Activated gamma-delta T cell treated with Interleukin-2 at 50 U/mL for 16 hours (primary cell): ENCODE results near the gene TNFRSF1B.
A peak's percentile ranks its signal among the peaks of the same experiment; 100 is the strongest.

Source experiments
- DNase-seq: peaks from one replicate; pipeline ENCODE4 v3.0.0-alpha.2; 2020

The TNFRSF1B gene

DNA sequence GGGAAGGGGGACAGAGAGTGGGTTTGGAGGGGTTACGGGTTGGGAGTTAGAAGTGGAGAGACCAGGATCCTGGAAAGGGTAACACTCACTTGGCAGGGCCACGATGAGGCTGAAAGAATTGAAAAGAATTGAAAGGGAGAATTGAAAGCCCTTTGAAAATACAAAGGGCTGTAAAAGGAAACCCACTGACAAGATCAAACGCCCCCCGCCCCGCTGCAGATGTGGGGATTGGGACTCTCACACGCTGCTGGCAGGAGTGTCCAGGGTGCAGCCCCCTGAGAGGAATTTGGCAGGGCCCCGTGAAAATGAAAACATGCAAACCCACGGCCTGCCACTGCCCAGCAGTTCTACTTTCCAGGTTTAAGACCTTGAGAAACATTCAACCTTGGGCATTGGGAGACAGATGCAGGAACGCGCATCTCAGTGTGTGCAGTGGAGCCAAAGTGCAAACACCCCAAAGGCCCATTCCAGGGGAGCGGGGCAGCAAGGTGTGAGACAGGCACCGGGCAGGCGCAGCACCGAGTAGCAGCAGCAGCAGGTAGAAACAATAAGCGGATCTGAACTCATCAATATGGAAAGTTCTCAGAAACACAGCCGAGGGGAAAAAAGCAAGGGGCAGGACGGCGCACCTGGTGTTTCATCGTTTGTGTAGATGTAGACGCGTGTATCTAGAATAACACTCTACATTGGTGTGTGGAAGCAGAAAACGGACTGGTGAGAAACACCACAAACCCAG lies 8.3 kb upstream of the TNFRSF1B start:
- no peak for DNase-seq

DNA sequence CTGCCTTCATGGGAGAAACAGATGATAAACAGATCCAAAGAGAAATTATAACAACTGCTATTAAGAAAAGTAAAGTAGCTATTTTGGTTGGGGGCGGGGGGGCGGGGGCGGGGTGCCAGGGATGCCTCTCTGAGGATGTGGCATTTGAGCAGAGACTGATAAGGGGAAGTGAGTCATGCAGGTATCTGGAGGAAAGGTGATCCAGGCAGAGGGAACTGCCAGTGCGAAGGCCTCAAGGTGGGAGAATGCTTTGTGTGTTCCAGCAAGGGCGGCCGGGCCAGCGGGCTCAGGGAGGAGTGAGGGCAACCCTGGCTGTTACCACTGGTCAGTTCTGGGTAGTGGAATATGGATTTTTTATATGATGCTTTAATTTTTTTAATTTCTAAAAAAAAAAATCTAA lies 7.0 kb upstream of the TNFRSF1B start:
- DNase-seq, result no peak

DNA sequence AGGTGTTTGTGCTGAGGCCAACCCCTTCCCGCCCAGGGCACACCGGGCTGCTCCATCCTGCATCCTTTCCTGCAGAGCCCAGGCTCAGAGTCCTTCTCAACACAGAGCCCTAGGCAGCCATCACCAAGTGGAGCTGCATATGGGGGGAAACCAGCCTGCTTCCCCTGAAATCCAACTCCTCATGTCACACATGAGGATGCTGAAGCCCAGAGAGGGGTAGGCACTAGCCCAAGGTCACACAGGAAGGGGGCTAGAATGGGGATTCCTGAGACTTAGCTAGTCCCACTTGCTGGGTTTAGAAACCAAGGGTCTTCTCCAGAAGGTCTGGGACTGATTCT lies 5.5 kb upstream of the TNFRSF1B start:
- DNase-seq, result no peak

DNA sequence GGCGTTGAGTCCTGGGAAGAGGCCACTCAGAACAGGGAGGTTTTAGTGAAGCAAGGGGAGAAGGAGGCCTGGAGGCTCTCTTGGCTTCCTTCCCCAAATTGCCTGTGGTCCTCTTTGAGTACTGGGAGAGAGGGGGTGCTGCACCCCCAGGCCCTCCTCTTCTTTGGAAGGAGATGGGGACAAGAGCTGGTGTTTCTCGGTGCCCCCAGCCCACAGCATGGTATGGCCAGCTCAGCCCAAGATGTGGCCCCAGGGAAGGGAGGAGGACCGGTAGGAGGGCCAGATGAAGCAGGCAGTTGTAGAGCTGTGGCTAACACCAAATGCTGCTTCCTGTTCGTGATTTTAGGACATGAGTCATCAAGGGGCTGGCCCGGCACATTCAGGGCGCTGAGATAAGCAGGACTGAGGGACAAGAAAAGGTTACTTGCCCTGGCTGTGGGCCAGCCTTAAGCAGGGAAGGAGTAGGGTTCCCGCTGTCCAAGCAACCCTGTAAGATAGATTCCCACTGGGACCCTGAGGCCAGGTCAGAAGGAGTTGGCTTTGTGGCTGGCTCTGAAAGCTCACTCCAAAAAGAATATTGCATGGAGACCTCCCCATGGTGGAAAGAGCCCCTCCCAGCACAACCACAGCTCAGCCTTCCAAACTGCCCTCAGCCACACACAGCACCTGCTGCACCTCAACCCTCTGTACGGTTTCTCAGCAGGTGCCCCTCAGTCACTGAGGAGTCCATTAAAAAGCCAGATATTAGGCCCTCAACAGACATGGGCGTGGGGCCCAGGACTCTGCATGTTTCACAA lies 4.9 kb upstream of the TNFRSF1B start:
- peak; percentile 77 for DNase-seq

DNA sequence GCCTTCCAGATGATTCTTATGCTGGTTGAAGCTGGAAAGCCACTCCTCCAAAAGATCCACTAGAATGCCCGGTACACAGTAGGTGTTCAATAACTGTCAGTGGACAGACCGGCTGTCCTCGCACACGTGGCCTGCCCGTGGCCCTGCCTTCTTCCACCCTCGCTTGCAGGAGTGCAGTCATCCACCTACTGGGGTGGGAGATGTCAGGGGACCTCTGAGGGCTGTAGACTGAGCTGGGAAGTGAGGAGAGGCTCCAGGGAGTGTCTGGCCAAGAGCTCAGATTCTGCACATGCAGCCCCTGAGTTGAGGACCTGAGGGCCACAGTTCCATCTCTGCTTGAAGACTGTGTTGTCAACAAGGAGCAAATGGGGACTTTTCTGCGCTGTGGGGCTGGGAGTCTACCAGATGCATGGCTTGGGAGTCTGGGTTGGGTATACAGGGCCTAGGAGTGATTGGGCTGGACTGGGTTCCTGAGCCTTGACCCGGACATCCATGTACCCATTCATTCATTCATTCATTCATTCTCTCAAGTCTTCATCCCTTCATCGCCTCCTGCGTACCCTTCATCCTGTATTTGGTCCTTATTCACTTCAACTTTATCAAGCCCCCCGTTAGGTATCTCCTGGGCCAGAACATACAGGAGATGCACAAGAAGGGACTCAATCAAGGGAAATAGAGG lies 4.2 kb upstream of the TNFRSF1B start:
- DNase-seq, result no peak

- DNase-seq, result no peak
Observed at GRCh38 chr1:12163210-12163609, 3.6 kb upstream of the TNFRSF1B start.

GRCh38 chr1:12164210-12164609 lies 2.6 kb upstream of the TNFRSF1B start:
- DNase-seq, result no peak

DNA sequence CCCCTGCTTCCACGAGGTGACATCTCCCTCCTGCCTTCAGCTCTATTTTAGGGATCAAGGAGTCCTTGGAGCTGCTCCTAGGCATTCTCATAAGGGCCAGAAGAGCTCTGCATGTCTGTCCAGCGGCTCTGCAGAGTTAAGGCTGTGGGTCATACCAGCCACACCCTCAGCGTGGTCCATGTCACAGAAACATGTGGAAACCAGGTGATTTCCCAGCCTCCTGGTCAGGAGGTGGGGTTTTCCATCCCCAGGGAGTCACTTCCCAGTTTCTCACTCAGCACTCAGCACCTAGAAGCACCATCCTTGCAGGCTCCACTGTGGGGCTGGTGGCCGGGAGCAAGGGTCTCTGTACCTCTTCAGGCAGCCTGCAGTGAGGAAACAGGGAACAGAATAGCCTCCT lies 1.4 kb upstream of the TNFRSF1B start:
- DNase-seq, result no peak

- DNase-seq, result no peak
Observed at GRCh38 chr1:12167493-12168429, 970 bp downstream of the TNFRSF1B start.

DNA sequence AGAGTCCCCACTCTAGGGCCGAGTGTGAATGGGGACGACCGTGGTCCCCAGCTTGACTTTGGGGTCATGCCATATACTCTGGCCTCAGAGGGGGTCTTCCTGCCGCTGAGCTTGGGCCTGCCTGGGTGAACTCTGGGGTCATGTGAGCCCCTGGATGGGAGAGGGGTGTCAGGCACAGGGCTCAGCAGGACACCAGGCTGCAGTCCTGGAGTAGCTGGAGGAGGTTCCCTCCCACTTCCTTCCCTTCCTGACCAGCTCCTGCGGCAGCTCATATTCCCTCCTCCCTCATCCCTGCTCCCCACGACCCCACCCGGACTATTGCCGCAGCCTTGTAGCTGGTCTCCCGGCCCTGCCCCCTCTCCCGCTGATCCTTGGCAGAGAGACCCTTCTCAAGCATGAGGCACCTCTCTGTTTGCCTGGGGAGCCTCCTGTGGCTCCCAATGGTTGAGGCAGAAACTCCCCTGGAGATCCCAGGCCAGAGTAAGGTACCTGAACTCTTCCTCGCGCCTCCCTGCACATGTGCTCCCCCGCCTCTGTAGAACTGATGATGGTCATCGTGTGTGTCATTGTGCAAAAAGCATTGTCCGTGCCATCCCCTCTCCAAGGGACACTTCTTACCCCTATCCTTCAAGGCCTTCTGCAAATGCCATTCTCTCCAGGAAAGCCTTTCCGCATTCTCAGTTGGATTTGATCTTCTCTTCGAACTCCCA lies 1.8 kb downstream of the TNFRSF1B start:
- DNase-seq, result no peak

DNA sequence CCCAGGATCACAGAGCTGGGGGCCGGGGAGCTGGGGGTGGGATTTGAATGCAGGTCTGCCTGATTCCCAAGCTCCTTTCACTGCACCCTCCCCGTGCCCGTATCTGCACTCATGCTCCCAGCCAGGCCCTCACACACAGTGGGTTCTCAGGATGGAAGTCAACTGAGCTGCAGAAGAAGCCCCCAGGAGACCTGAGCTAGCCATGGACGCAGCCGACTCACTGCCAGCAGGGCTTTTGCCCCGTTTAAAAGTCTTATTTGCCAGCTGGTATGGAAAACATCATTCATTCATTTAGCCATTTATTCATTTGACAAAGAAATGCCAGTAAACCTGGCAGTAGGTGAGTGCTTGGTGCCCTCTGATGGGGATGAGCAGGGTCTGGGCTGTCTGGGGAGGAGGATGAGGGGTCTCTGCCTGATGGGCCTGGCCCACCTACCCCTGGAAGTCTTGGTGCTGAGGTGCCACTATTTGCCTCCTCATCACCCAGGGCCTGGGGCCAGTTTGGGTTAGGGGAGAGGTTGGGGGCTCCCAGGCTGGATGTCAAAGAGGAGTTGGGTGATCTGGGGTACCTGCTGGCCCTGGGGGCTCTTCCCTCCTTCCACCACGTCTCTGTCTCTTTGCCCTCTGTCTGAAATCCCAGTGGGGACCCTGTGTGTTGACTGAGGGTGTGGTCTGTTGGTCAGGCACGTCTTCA lies 2.8 kb downstream of the TNFRSF1B start:
- DNase-seq, result no peak

DNA sequence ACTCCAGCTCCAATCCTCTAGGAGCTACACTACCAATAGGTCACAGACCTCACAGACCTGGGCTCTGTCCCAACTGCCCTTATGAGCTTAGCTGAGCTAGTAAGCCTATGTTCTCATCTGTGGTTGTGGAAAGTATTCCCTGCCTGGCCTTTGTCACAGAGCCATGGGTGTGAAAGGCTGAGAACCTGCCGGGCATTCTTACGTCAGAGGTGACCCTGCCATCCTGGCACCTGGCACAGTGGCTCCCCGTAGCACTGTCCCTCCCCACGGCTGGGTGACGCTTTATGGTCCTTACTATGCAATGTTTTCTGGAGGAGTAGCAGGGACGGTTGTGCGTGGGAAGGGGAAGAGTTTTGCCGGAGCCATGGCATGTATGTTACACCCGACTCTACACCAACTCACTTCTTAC lies 3.5 kb downstream of the TNFRSF1B start:
- no peak for DNase-seq

GRCh38 chr1:12171206-12172041 lies 4.6 kb downstream of the TNFRSF1B start:
- no peak for DNase-seq

- no peak for DNase-seq
Observed at GRCh38 chr1:12172042-12172851, 5.5 kb downstream of the TNFRSF1B start.

DNA sequence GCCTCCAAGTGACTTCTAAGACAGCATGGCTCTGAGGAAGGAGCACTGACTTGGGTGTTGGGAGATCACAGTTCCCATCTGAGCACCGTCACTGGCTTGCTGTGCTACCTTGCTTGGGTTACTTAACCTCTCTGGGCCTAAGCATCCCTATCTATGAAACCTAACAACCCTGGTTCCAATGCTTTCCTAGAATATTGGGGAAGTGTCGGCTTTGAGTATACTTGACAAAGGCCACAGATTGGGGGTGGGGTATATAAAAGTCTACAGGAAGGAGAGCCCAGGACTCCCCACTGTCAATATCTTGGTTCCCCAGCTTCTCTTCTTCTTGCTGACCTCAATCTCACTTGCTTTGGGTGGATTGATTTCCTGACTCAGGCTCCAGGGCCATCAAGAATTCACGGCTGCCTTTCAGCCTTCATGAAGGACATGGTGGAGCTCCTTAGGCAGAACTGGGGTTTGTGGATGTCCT lies 6.3 kb downstream of the TNFRSF1B start:
- no peak for DNase-seq

DNA sequence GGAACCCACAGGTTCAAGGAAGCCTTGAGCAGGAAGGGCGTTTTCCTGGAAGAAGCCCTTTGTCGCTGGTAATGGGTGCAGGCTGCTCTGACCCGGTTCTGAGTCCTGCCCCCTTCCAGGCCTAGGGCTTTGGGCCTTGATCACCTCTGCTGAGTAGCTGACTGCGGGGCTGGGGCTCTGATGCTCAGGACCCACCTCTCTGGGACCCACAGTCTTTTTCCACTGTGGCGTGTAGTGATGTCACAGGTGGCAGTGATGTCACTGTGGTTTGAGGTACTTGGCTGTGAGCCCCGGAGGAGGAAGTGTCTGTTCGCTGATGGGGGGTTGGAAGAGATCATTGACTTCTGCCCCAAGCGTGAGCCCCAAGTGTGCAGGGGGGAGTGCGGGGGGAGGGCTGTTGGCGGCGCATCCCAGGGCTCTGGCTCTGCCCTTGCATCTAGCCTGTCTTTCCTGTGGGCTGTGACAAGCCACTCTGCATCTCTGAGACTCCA lies 6.9 kb downstream of the TNFRSF1B start:
- DNase-seq, result peak; percentile 81

DNA sequence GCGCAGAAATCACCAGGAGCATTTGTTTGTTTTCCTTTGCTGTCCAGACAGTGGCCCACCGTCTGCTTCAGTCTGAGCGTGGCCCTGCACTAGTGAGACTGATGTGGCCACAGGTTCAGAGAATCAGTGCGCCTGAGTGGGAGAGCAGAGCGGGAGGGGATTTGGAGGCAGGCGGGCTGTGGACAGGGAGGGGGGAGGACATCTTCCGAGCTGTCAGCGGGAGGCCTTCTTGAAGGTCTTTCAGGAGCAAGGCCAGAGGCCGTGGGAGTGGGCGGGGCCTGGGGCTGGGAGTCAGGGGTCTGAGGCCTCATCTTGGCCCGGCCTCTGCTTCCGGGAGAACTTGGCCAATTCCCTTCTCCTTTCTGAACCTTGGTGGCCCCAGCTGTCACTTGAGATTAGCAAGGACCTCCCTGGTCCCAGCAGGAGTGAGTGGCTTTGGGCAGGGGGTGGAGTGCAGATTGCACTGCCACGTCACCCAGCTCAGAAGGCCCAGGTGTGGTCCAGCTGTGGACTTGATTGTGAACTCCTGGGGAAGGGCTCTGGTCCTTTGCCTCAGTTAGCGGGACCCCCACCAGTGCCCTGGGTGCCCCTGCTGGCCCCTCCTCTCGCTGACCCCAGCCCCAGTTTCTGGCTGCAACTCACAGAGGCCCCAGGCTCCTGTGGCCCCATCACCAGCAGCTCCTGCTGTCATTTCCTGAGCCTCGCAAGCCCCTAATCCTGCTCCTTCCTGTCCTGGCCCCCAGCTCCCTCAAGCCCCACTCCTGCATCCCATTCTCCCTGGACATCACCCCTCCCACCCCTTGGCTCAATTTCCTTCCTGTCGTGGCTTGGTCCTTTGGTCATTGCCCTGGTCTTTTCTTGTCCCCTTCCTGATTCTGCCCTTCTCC lies 8.4 kb downstream of the TNFRSF1B start:
- DNase-seq, result no peak
